Osteocyte (in vitro differentiated cells): ENCODE measurements around the gene GJD4. TPM values are rescaled to one million over a fixed set of nuclear protein-coding genes. Genes with fewer than 3 reads are reported as not detected.

Experiments
- DNase-seq: peaks from one replicate; pipeline ENCODE4 v3.0.0; 2021; ENCODE audit warnings: mixed read lengths; ENCODE audit not compliant: unreplicated experiment; ENCODE audit errors: extremely low spot score
- H3K27ac Mint-ChIP-seq: one replicate; pipeline ENCODE4 v1.8.0; 2021; ENCODE audit warnings: mild to moderate bottlenecking, mixed read lengths; ENCODE audit not compliant: unreplicated experiment
- H3K27me3 Mint-ChIP-seq: one replicate; pipeline ENCODE4 v1.8.0; 2021; ENCODE audit warnings: mixed read lengths; ENCODE audit not compliant: unreplicated experiment
- H3K36me3 Mint-ChIP-seq: one replicate; pipeline ENCODE4 v1.8.0; 2021; ENCODE audit warnings: mixed read lengths; ENCODE audit not compliant: unreplicated experiment
- H3K4me1 Mint-ChIP-seq: one replicate; pipeline ENCODE4 v1.8.0; 2021; ENCODE audit warnings: mixed read lengths; ENCODE audit not compliant: unreplicated experiment
- H3K4me3 Mint-ChIP-seq: one replicate; pipeline ENCODE4 v1.8.0; 2021; ENCODE audit warnings: mild to moderate bottlenecking, moderate library complexity, mixed read lengths; ENCODE audit not compliant: unreplicated experiment
- H3K9me3 Mint-ChIP-seq: one replicate; pipeline ENCODE4 v1.8.0; 2021; ENCODE audit warnings: mixed read lengths; ENCODE audit not compliant: unreplicated experiment
- total RNA-seq: library from RNA; stranded (reverse); gene quantifications from 2 replicates; pipeline ENCODE4 v1.2.1, GENCODE V29; 2021
- TF ChIP-seq, protein P1 (sequence below): fragments of 200-600 bp; sonication (generic); IDR thresholded peaks from 2 replicates; pipeline ENCODE4 v1.5.0; 2021; ENCODE audit warnings: antibody characterized with exemption, mild to moderate bottlenecking, moderate library complexity

GJD4 gene
- total RNA-seq, 1 donor from 2014 or later: not detected

DNA sequence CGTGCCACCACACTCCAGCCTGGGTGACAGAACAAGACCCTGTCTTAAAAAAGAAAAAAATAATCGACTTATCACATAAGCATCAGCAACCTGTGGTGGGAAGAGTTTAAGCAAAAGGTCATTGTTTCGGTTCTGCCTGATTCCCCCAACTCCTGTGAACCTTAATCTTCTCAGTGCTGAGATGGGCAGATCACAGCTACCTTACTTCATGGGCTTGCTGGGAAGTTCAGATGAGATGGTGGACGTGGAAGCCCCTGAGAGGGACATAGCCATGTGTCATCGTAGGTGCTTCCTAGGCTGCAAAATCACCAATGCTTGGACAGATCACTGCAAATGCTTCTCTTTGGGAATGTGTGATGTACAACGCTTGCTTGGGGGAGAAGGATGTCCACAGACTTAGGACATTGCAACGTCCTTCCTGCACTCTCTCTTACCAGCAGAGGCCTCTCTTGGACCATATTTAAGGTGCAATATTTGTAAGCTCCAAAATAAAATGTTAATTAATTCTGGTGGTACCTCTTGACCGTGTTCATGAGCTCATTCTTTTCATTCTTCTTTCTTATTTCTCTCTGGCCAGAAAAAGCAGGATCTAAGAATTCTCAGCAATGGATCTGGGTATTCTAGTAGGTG, 8.6 kb downstream of the GJD4 start:
- no peaks in the 10 kb centered on the region for H3K36me3 Mint-ChIP-seq
- H3K27ac Mint-ChIP-seq: no peak overlapping the region
- no peak for DNase-seq
- H3K27me3 Mint-ChIP-seq: peaks cover 34% of the 10 kb centered on the region
- no peaks in the 10 kb centered on the region for H3K9me3 Mint-ChIP-seq
- no peak overlapping the region for H3K4me3 Mint-ChIP-seq
- no peaks in the 10 kb centered on the region for H3K4me1 Mint-ChIP-seq
- TF ChIP-seq, protein P1, sequence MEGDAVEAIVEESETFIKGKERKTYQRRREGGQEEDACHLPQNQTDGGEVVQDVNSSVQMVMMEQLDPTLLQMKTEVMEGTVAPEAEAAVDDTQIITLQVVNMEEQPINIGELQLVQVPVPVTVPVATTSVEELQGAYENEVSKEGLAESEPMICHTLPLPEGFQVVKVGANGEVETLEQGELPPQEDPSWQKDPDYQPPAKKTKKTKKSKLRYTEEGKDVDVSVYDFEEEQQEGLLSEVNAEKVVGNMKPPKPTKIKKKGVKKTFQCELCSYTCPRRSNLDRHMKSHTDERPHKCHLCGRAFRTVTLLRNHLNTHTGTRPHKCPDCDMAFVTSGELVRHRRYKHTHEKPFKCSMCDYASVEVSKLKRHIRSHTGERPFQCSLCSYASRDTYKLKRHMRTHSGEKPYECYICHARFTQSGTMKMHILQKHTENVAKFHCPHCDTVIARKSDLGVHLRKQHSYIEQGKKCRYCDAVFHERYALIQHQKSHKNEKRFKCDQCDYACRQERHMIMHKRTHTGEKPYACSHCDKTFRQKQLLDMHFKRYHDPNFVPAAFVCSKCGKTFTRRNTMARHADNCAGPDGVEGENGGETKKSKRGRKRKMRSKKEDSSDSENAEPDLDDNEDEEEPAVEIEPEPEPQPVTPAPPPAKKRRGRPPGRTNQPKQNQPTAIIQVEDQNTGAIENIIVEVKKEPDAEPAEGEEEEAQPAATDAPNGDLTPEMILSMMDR: peak; percentile 64

DNA sequence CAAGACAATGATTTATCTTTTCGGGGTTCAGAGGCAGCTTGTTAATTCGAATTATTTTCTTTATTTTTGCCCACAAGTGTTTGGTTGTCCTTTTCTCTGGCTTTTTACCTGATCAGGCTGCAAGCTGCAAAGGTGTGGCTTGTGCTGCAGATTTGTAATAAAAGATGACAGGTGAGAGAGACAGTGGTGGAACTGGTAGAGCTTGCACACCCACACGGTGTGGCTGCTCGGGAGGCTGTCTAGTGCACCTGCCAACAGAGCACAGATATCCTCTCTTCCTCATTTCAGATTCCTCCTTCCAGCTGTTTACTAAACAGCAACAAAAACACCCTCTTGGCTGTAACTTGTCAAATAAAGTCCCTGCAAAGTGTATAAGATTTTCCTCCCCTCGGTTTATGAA, 9.2 kb downstream of the GJD4 start:
- Mint-ChIP-seq H3K27ac (no peak overlapping the region), H3K27me3 (peaks cover 34% of the 10 kb centered on the region), H3K4me1 (no peaks in the 10 kb centered on the region), H3K9me3 (no peaks in the 10 kb centered on the region), H3K36me3 (no peaks in the 10 kb centered on the region), H3K4me3 (no peak overlapping the region)
- TF ChIP-seq, protein P1: no peak
- no peak for DNase-seq

DNA sequence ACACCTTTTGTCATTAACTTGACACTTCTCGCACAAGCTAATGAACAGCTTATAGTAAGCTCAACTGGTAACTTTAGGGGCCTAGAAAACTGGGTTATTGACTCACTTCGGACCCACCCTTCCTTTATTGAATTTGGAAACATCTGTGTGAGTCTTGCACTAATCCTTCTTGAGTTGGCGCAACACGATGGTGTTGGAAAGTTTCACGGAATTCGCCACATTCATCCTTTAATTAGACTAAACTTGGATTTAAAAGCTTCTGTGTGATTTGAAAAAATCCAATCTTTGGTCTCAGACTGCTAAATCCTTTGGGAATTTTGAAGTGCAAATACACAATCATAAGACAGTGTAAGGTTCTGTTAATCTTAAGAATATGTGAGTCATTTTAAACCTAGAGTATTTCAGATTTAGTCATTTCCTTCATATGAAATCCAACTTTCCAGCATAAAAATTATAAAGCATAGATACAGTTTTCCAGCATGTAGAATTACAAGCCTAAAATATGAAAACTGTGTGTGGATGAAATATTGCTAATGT, 21.9 kb downstream of the GJD4 start:
- Mint-ChIP-seq H3K27me3 (no peaks in the 10 kb centered on the region), H3K4me3 (no peak overlapping the region), H3K4me1 (peaks cover 9% of the 10 kb centered on the region), H3K27ac (no peak overlapping the region), H3K36me3 (no peaks in the 10 kb centered on the region), H3K9me3 (no peaks in the 10 kb centered on the region)
- TF ChIP-seq, protein P1: no peak
- no peak for DNase-seq

DNA sequence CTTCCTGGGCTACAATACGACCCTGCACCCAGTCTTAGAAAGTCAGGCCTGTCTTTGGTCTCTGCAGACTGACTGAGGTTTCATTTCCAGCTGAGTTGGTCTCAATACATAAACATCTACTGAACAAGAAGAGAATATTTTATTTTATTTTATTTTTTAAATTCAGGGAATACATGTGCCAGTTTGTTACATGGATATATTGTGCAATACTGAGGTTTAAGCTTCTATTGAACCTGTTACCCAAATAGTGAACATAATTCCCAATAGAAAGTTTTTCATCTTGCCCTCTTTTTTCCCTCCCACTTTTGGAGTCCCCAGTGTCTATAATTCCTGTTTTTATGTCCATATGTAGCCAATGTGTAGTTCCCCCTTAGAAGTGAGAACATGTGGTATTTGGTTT, 26.3 kb downstream of the GJD4 start:
- no peak for DNase-seq
- Mint-ChIP-seq H3K27me3 (no peaks in the 10 kb centered on the region), H3K36me3 (no peaks in the 10 kb centered on the region), H3K9me3 (no peaks in the 10 kb centered on the region), H3K4me1 (peaks cover 15% of the 10 kb centered on the region), H3K27ac (no peak overlapping the region), H3K4me3 (no peak overlapping the region)
- TF ChIP-seq, protein P1: no peak

DNA sequence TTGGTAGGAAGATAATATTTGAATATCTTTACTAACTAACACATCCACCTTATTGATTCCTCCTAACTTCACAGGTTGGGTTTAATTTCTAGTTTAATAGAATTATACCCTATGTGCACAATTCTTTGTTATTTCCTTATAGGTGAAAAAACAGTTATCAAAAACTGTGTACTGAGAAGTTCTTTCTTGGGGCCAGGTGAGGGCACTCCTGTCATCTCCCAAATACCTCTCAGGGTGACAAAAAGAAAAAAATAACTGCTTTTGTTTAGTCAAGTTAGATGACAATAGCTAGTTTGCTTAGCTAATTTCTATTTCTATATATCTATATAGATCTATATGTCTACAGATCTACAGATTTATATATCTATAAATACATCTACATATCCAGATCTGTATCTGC, 26.9 kb downstream of the GJD4 start:
- Mint-ChIP-seq H3K27ac (no peak overlapping the region), H3K4me1 (peaks cover 12% of the 10 kb centered on the region), H3K9me3 (no peaks in the 10 kb centered on the region), H3K27me3 (no peaks in the 10 kb centered on the region), H3K4me3 (no peak overlapping the region), H3K36me3 (no peaks in the 10 kb centered on the region)
- no peak for DNase-seq
- TF ChIP-seq, protein P1: peak; percentile 12
